ENCODE measurements around the gene SPP2.

Gene SPP2

GRCh38 chr2:234033885-234034284, 16.6 kb upstream of the SPP2 start:
- Histone ChIP-seq H3K36me3 (ENCODE audit: control insufficient read depth, insufficient read depth, low read length) (no peaks in the 10 kb centered on the region), H3K9me3 (ENCODE audit: control insufficient read depth, low read length) (no peaks in the 10 kb centered on the region), H3K27me3 (ENCODE audit: control insufficient read depth, insufficient read depth, low read length, poor library complexity, severe bottlenecking) (no peaks in the 10 kb centered on the region), H3K4me1 (ENCODE audit: control insufficient read depth, insufficient read depth, low read length) (no peaks in the 10 kb centered on the region), H3K27ac (ENCODE audit: insufficient read depth, low read depth, low read length, poor library complexity, severe bottlenecking) (no peak overlapping the region), H3K4me3 (ENCODE audit: insufficient read depth, low read depth, low read length) (no peak overlapping the region)
- 89 to 100% methylated on average over 2 of the region's 2 CpGs for WGBS, 2 experiments

GRCh38 chr2:234038076-234038802, 12.3 kb upstream of the SPP2 start:
- Histone ChIP-seq H3K27ac (ENCODE audit: insufficient read depth, low read depth, low read length, poor library complexity, severe bottlenecking) (no peak overlapping the region), H3K36me3 (ENCODE audit: control insufficient read depth, insufficient read depth, low read length) (no peaks in the 10 kb centered on the region), H3K4me3 (ENCODE audit: insufficient read depth, low read depth, low read length) (no peak overlapping the region), H3K4me1 (ENCODE audit: control insufficient read depth, insufficient read depth, low read length) (no peaks in the 10 kb centered on the region), H3K27me3 (ENCODE audit: control insufficient read depth, insufficient read depth, low read length, poor library complexity, severe bottlenecking) (no peaks in the 10 kb centered on the region), H3K9me3 (ENCODE audit: control insufficient read depth, low read length) (no peaks in the 10 kb centered on the region)
- whole genome bisulfite sequencing, 2 experiments, result 92 to 97% methylated on average over 1 to 2 of the region's 2 CpGs

- no peaks in the 10 kb centered on the region for H3K27me3 ChIP-seq (ENCODE audit: control insufficient read depth, insufficient read depth, low read length, poor library complexity, severe bottlenecking)
- no peak overlapping the region for H3K27ac ChIP-seq (ENCODE audit: insufficient read depth, low read depth, low read length, poor library complexity, severe bottlenecking)
- no peaks in the 10 kb centered on the region for H3K36me3 ChIP-seq (ENCODE audit: control insufficient read depth, insufficient read depth, low read length)
- no peaks in the 10 kb centered on the region for H3K9me3 ChIP-seq (ENCODE audit: control insufficient read depth, low read length)
- 100% methylated on average over 1 of the region's 1 CpG; no CpG with 5 or more reads in 1 of the 2 experiments for WGBS, 2 experiments
- H3K4me1 ChIP-seq (ENCODE audit: control insufficient read depth, insufficient read depth, low read length), result no peaks in the 10 kb centered on the region
- no peak overlapping the region for H3K4me3 ChIP-seq (ENCODE audit: insufficient read depth, low read depth, low read length)
These were observed 6.3 kb upstream of the SPP2 start for GRCh38 chr2:234044157-234044556.

- Histone ChIP-seq H3K27ac (ENCODE audit: insufficient read depth, low read depth, low read length, poor library complexity, severe bottlenecking) (no peak overlapping the region), H3K9me3 (ENCODE audit: control insufficient read depth, low read length) (no peaks in the 10 kb centered on the region), H3K36me3 (ENCODE audit: control insufficient read depth, insufficient read depth, low read length) (no peaks in the 10 kb centered on the region), H3K27me3 (ENCODE audit: control insufficient read depth, insufficient read depth, low read length, poor library complexity, severe bottlenecking) (no peaks in the 10 kb centered on the region), H3K4me3 (ENCODE audit: insufficient read depth, low read depth, low read length) (no peak overlapping the region), H3K4me1 (ENCODE audit: control insufficient read depth, insufficient read depth, low read length) (no peaks in the 10 kb centered on the region)
- WGBS, 2 experiments, result 87 to 94% methylated on average over 3 of the region's 3 CpGs
These were observed 4.0 kb upstream of the SPP2 start for GRCh38 chr2:234046521-234046920.

GRCh38 chr2:234047361-234047760, 3.1 kb upstream of the SPP2 start:
- Histone ChIP-seq H3K27me3 (ENCODE audit: control insufficient read depth, insufficient read depth, low read length, poor library complexity, severe bottlenecking) (no peaks in the 10 kb centered on the region), H3K4me1 (ENCODE audit: control insufficient read depth, insufficient read depth, low read length) (no peaks in the 10 kb centered on the region), H3K4me3 (ENCODE audit: insufficient read depth, low read depth, low read length) (no peak overlapping the region), H3K9me3 (ENCODE audit: control insufficient read depth, low read length) (no peaks in the 10 kb centered on the region), H3K27ac (ENCODE audit: insufficient read depth, low read depth, low read length, poor library complexity, severe bottlenecking) (no peak overlapping the region), H3K36me3 (ENCODE audit: control insufficient read depth, insufficient read depth, low read length) (no peaks in the 10 kb centered on the region)

- H3K4me3 ChIP-seq (ENCODE audit: insufficient read depth, low read depth, low read length), result no peak overlapping the region
- 95 to 98% methylated on average over 4 of the region's 4 CpGs for WGBS, 2 experiments
- no peaks in the 10 kb centered on the region for H3K27me3 ChIP-seq (ENCODE audit: control insufficient read depth, insufficient read depth, low read length, poor library complexity, severe bottlenecking)
- no peaks in the 10 kb centered on the region for H3K36me3 ChIP-seq (ENCODE audit: control insufficient read depth, insufficient read depth, low read length)
- H3K4me1 ChIP-seq (ENCODE audit: control insufficient read depth, insufficient read depth, low read length), result no peaks in the 10 kb centered on the region
- H3K27ac ChIP-seq (ENCODE audit: insufficient read depth, low read depth, low read length, poor library complexity, severe bottlenecking), result no peak overlapping the region
- H3K9me3 ChIP-seq (ENCODE audit: control insufficient read depth, low read length), result no peaks in the 10 kb centered on the region
These were observed 2.5 kb upstream of the SPP2 start for GRCh38 chr2:234048049-234048448.

- H3K36me3 ChIP-seq (ENCODE audit: control insufficient read depth, insufficient read depth, low read length), result no peaks in the 10 kb centered on the region
- WGBS, 2 experiments, result 93 to 97% methylated on average over 4 of the region's 4 CpGs
- no peak overlapping the region for H3K4me3 ChIP-seq (ENCODE audit: insufficient read depth, low read depth, low read length)
- H3K27ac ChIP-seq (ENCODE audit: insufficient read depth, low read depth, low read length, poor library complexity, severe bottlenecking), result no peak overlapping the region
- H3K4me1 ChIP-seq (ENCODE audit: control insufficient read depth, insufficient read depth, low read length), result no peaks in the 10 kb centered on the region
- no peaks in the 10 kb centered on the region for H3K9me3 ChIP-seq (ENCODE audit: control insufficient read depth, low read length)
- no peaks in the 10 kb centered on the region for H3K27me3 ChIP-seq (ENCODE audit: control insufficient read depth, insufficient read depth, low read length, poor library complexity, severe bottlenecking)
These were observed 1.0 kb downstream of the SPP2 start for GRCh38 chr2:234051374-234052070.

- Histone ChIP-seq H3K4me3 (ENCODE audit: insufficient read depth, low read depth, low read length) (no peak overlapping the region), H3K27me3 (ENCODE audit: control insufficient read depth, insufficient read depth, low read length, poor library complexity, severe bottlenecking) (no peaks in the 10 kb centered on the region), H3K36me3 (ENCODE audit: control insufficient read depth, insufficient read depth, low read length) (no peaks in the 10 kb centered on the region), H3K4me1 (ENCODE audit: control insufficient read depth, insufficient read depth, low read length) (no peaks in the 10 kb centered on the region), H3K27ac (ENCODE audit: insufficient read depth, low read depth, low read length, poor library complexity, severe bottlenecking) (no peak overlapping the region), H3K9me3 (ENCODE audit: control insufficient read depth, low read length) (no peaks in the 10 kb centered on the region)
- 92 to 94% methylated on average over 4 of the region's 4 CpGs for WGBS, 2 experiments
These were observed 8.4 kb downstream of the SPP2 start for GRCh38 chr2:234058881-234059280.

- no peaks in the 10 kb centered on the region for H3K36me3 ChIP-seq (ENCODE audit: control insufficient read depth, insufficient read depth, low read length)
- no peaks in the 10 kb centered on the region for H3K4me1 ChIP-seq (ENCODE audit: control insufficient read depth, insufficient read depth, low read length)
- H3K4me3 ChIP-seq (ENCODE audit: insufficient read depth, low read depth, low read length), result no peak overlapping the region
- H3K27ac ChIP-seq (ENCODE audit: insufficient read depth, low read depth, low read length, poor library complexity, severe bottlenecking), result no peak overlapping the region
- 75 to 85% methylated on average over 8 of the region's 8 CpGs for WGBS, 2 experiments
- no peaks in the 10 kb centered on the region for H3K27me3 ChIP-seq (ENCODE audit: control insufficient read depth, insufficient read depth, low read length, poor library complexity, severe bottlenecking)
- no peaks in the 10 kb centered on the region for H3K9me3 ChIP-seq (ENCODE audit: control insufficient read depth, low read length)
These were observed 9.7 kb downstream of the SPP2 start for GRCh38 chr2:234060236-234060635.

GRCh38 chr2:234061624-234062257, 11.2 kb downstream of the SPP2 start:
- no peak overlapping the region for H3K4me3 ChIP-seq (ENCODE audit: insufficient read depth, low read depth, low read length)
- H3K36me3 ChIP-seq (ENCODE audit: control insufficient read depth, insufficient read depth, low read length), result no peaks in the 10 kb centered on the region
- no peak overlapping the region for H3K27ac ChIP-seq (ENCODE audit: insufficient read depth, low read depth, low read length, poor library complexity, severe bottlenecking)
- H3K27me3 ChIP-seq (ENCODE audit: control insufficient read depth, insufficient read depth, low read length, poor library complexity, severe bottlenecking), result no peaks in the 10 kb centered on the region
- H3K4me1 ChIP-seq (ENCODE audit: control insufficient read depth, insufficient read depth, low read length), result no peaks in the 10 kb centered on the region
- WGBS, 2 experiments, result 87 to 89% methylated on average over 5 to 6 of the region's 6 CpGs
- no peaks in the 10 kb centered on the region for H3K9me3 ChIP-seq (ENCODE audit: control insufficient read depth, low read length)

Data from ectodermal cell (in vitro differentiated cells).